NCI-H226 (cell line): Measurements from ENCODE around the gene RERE.

Experiments used
- DNase-seq: peaks from one replicate; pipeline ENCODE4 v3.0.0-alpha.2; 2015

Gene RERE

DNA sequence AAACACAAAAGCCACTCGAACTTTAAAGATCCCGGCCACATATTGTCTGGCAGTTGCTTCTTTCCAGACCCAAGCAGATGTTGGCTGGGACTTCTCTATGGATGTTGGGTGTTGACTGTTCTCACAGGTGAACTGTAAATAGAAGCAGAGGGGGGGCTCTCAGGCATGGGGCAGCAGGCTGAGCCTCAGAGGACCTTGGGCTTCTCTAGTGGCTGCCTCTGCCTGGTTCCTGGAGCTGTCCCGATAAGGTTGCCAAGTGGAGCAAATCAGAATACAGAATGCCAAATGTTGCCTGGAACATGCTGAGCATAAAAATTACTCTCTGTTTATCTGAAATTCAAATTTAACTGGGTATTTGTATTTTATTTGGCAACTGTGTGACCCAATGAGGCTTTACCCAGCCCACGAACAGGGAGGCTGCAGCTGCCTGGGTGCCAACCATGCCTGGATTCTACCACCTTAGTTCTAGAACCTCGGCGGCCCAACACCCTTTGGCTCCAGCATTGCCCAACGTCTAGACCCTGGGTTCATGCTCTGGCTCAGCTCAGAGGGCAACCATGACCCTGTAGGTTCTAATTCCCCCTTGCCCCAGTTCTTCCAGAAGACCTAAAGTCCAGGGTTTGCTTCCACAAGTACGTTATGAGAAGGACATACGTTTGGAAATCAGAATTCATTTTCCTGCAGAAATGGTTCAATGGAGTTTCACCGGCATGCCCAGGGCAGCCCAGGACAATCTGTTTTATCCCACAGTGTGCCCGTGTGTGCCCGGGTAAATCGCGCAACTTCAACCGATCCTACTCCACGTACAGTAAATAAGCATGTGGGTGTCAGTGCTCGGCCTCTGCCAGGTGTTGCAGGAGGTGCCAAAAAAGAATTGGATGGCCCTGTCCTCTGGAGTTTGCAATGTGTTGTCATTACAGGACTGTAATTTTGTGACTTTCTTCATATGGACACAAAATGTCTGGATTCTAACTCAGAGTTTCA, 504.9 kb downstream of the RERE start:
- DNase-seq = no peak

- DNase-seq = no peak
Observed at GRCh38 chr1:8311068-8311718, 506.2 kb downstream of the RERE start.

- no peak for DNase-seq
Observed at GRCh38 chr1:8307628-8308027, 509.8 kb downstream of the RERE start.

GRCh38 chr1:8303876-8304275, 513.6 kb downstream of the RERE start:
- DNase-seq = no peak

GRCh38 chr1:8303141-8303540, 514.3 kb downstream of the RERE start:
- DNase-seq = peak; percentile 79
